HL-60 (cell line): ENCODE measurements around the gene FGF10.

Experiments used
- DNase-seq, 2 experiments: peaks; one replicate each; pipeline ENCODE4 v3.0.0-alpha.2; 2010 to 2020; ENCODE audit warnings: low read depth in 1 of 2, low spot score in 1 of 2
- H3K27ac ChIP-seq: fragments of 250-450 bp; sonication (Bioruptor Pico); replicated peaks from 2 replicates; pipeline ENCODE4 v1.5.1; 2020; ENCODE audit warnings: mild to moderate bottlenecking, moderate library complexity
- H3K27me3 ChIP-seq: fragments of 250-450 bp; sonication (Bioruptor Pico); 2 replicates; pipeline ENCODE4 v1.5.1; 2021; ENCODE audit warnings: mild to moderate bottlenecking, moderate library complexity; ENCODE audit not compliant: insufficient read depth, poor library complexity, severe bottlenecking
- H3K4me3 ChIP-seq: replicated peaks from 2 replicates; pipeline ENCODE4 v1.5.1; 2011; ENCODE audit warnings: mild to moderate bottlenecking, control low read depth, low read length; ENCODE audit not compliant: insufficient read depth
- CTCF ChIP-seq: IDR thresholded peaks from one replicate; pipeline ENCODE4 v1.5.1; 2011; ENCODE audit warnings: low read length, control low read depth, inconsistent platforms; ENCODE audit not compliant: insufficient read depth
- GABPA ChIP-seq: IDR thresholded peaks from 2 replicates; pipeline ENCODE4 v1.6.1; 2012; ENCODE audit warnings: low read depth
- POLR2AphosphoS5 ChIP-seq: IDR thresholded peaks from 2 replicates; pipeline ENCODE4 v1.6.1; 2012; ENCODE audit warnings: low read depth
- REST ChIP-seq: IDR thresholded peaks from 2 replicates; pipeline ENCODE4 v1.6.1; 2012; ENCODE audit warnings: low read depth; ENCODE audit not compliant: insufficient replicate concordance
- SPI1 ChIP-seq: IDR thresholded peaks from 2 replicates; pipeline ENCODE4 v1.6.1; 2012; ENCODE audit warnings: low read depth, mild to moderate bottlenecking, borderline replicate concordance

Gene FGF10

GRCh38 chr5:44401611-44402010, 12.4 kb upstream of the FGF10 start:
- no peak overlapping the region for H3K27ac ChIP-seq
- DNase-seq, result no peak
- no peak overlapping the region for H3K4me3 ChIP-seq
- H3K27me3 ChIP-seq, result no peaks in the 10 kb centered on the region
- TF ChIP-seq POLR2AphosphoS5, result no peak
- TF ChIP-seq CTCF, result no peak

- Histone ChIP-seq H3K27ac (no peak overlapping the region), H3K4me3 (no peak overlapping the region), H3K27me3 (no peaks in the 10 kb centered on the region)
- TF ChIP-seq SPI1 (no peak), POLR2AphosphoS5 (no peak), REST (no peak), CTCF (no peak), GABPA (no peak)
- DNase-seq, result no peak
Observed at GRCh38 chr5:44398382-44398781, 9.2 kb upstream of the FGF10 start.

- DNase-seq, result no peak
- peaks cover 4% of the 10 kb centered on the region for H3K27me3 ChIP-seq
- no peak for TF ChIP-seq POLR2AphosphoS5
- TF ChIP-seq SPI1, result no peak
- no peak for TF ChIP-seq CTCF
- TF ChIP-seq GABPA, result no peak
- no peak for TF ChIP-seq REST
Observed at GRCh38 chr5:44396312-44396711, 7.1 kb upstream of the FGF10 start.

GRCh38 chr5:44390351-44390750, 1.1 kb upstream of the FGF10 start:
- no peak for DNase-seq
- TF ChIP-seq POLR2AphosphoS5, result no peak
- TF ChIP-seq GABPA, result no peak
- no peak for TF ChIP-seq CTCF
- no peak for TF ChIP-seq SPI1
- TF ChIP-seq REST, result no peak
- Histone ChIP-seq H3K27me3 (peaks cover 44% of the 10 kb centered on the region), H3K4me3 (no peak overlapping the region), H3K27ac (no peak overlapping the region)

More at GRCh38 chr5:44396312-44396711, 7.1 kb upstream of the FGF10 start:
- no peak overlapping the region for H3K27ac ChIP-seq
- no peak overlapping the region for H3K4me3 ChIP-seq
